ENCODE results near the gene BCKDHB. TPM values are rescaled to one million over a fixed set of nuclear protein-coding genes. Genes with fewer than 3 reads are reported as not detected.
A peak's percentile ranks its signal among the peaks of the same experiment; 100 is the strongest.
"Not testable (repeated sequence)": the region's sequence is repeated elsewhere in the genome, so short reads cannot be mapped to it uniquely, and the experiment has no call there.

The BCKDHB gene
- total RNA-seq, 6 donors from 2014 or later = 12.8 to 26.2 (median 14.5) TPM

DNA sequence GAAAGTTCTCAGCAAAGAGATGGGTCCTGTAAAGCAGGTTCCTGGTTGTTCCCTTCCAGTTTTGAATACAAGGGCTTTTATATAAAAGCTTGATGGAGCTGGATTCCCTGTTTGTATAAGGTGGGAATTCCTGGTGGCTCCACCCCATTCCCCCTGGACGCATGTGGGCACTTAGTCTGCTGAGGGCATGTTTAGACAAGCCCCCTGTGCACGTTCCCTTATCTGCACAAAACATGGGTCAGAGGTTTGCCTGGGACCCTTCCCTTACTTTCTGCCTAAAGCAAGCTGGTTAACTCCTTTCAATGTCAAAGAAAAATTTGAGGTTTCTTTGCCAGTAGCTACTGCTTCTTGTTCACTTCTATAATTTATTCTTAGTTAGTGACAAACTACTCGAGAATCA is 181.1 kb downstream of the BCKDHB start:
- DNase-seq (no peak), ATAC-seq (ENCODE audit: low FRiP score in 2 of 2) (no peak)
- no peak overlapping the region for H3K27ac ChIP-seq
- TF ChIP-seq POLR2A (IDR thresholded peaks at IDR 0.05) (no peak), POLR2AphosphoS5 (IDR thresholded peaks at IDR 0.05) (no peak), EP300 (IDR thresholded peaks at IDR 0.05) (no peak)
- TF ChIP-seq, protein P1, sequence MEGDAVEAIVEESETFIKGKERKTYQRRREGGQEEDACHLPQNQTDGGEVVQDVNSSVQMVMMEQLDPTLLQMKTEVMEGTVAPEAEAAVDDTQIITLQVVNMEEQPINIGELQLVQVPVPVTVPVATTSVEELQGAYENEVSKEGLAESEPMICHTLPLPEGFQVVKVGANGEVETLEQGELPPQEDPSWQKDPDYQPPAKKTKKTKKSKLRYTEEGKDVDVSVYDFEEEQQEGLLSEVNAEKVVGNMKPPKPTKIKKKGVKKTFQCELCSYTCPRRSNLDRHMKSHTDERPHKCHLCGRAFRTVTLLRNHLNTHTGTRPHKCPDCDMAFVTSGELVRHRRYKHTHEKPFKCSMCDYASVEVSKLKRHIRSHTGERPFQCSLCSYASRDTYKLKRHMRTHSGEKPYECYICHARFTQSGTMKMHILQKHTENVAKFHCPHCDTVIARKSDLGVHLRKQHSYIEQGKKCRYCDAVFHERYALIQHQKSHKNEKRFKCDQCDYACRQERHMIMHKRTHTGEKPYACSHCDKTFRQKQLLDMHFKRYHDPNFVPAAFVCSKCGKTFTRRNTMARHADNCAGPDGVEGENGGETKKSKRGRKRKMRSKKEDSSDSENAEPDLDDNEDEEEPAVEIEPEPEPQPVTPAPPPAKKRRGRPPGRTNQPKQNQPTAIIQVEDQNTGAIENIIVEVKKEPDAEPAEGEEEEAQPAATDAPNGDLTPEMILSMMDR (IDR thresholded peaks at IDR 0.05) = no peak
- no peak overlapping the region for H3K4me3 ChIP-seq
- no peaks in the 10 kb centered on the region for H3K4me1 ChIP-seq
- H3K27me3 ChIP-seq = no peaks in the 10 kb centered on the region
- 83 to 92% methylated on average over 3 of the region's 3 CpGs for WGBS, 2 donors
- H3K9me3 ChIP-seq = no peaks in the 10 kb centered on the region
- H3K36me3 ChIP-seq = no peaks in the 10 kb centered on the region

DNA sequence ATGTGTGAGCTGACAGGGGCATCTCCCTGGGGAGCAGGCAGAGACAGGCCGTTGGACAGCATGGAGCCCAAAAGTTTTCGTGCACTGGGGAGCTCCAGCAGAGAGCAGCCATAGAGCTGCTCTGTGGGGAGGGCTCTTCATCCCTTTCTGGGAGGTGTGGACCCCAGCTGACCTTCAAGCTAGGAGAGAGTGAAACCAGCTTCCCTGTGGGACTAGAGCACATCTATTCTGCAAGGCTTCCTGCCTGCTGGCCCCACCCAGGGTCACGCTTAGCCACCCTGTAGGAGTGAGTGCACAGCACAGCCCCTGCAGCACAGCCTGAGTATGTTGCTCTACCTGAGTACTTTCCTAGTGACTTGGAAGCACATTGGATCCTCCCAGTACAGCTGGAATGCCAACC is 183.3 kb downstream of the BCKDHB start:
- ATAC-seq (ENCODE audit: low FRiP score in 2 of 2) (peak in 1 of 2 donors; percentile 61), DNase-seq (no peak)
- TF ChIP-seq POLR2AphosphoS5 (IDR thresholded peaks at IDR 0.05) = no peak
- no peaks in the 10 kb centered on the region for H3K27me3 ChIP-seq
- no peaks in the 10 kb centered on the region for H3K4me1 ChIP-seq
- WGBS, 2 donors = 63% methylated on average over 3 of the region's 3 CpGs; no CpG with 5 or more reads in 1 of the 2 donors
- H3K9me3 ChIP-seq = peaks cover 0 to 21% (median 14%) of the 10 kb centered on the region in 4 donors
- no peaks in the 10 kb centered on the region for H3K36me3 ChIP-seq
- no peak overlapping the region for H3K4me3 ChIP-seq
- no peak overlapping the region for H3K27ac ChIP-seq

DNA sequence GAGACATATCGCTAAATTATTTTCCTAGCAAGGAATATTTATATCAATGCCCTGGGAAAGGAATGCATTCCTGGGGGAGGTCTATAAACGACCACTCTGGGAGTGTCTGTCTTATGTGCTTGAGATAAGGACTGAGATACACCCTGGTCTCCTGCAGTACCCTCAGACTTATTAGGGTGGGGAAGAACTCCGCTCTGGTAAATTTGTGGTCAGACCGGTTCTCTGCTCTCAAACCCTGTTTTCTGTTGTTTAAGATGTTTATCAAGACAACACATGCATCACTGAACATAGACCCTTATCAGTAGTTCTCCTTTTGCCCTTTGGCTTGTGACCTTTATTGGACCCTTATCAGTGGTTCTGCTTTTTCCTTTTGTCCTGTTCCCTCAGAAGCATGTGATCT is 188.1 kb downstream of the BCKDHB start:
- H3K9me3 ChIP-seq = peaks cover 0 to 32% (median 20%) of the 10 kb centered on the region in 4 donors
- WGBS, 2 donors = 93% methylated on average over 4 of the region's 4 CpGs
- H3K27ac ChIP-seq; DNase-seq; H3K27me3 ChIP-seq; H3K4me1 ChIP-seq; ATAC-seq (ENCODE audit: low FRiP score in 2 of 2); H3K36me3 ChIP-seq; H3K4me3 ChIP-seq: not testable (repeated sequence)

DNA sequence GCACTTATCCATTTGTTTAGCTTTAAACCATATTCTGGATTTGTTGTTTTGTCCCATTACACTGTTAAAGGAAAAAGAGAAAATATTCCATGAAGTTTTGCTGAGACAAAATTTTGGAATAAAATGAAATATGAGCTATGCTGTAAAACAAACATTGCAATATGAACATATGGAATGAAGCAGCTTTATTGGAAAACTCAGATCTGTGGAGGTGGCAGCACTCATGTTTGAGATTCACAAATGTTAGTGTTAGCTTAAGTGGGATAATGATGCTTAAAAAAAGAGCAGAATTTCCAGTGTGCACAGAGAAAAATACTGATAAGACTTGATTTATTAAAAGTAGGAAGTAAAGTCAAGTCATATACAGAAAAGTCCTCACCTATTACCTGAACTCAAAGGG is 196.2 kb downstream of the BCKDHB start:
- no peak for ATAC-seq (ENCODE audit: low FRiP score in 2 of 2)
- no peak for DNase-seq
- Histone ChIP-seq H3K36me3 (no peaks in the 10 kb centered on the region), H3K4me3 (no peak overlapping the region), H3K9me3 (no peaks in the 10 kb centered on the region), H3K27ac (no peak overlapping the region), H3K27me3 (no peaks in the 10 kb centered on the region), H3K4me1 (no peaks in the 10 kb centered on the region)
- TF ChIP-seq EP300 (IDR thresholded peaks at IDR 0.05) (no peak), POLR2A (IDR thresholded peaks at IDR 0.05) (no peak), POLR2AphosphoS5 (IDR thresholded peaks at IDR 0.05) (no peak)
- TF ChIP-seq, protein P1 (IDR thresholded peaks at IDR 0.05) = no peak

DNA sequence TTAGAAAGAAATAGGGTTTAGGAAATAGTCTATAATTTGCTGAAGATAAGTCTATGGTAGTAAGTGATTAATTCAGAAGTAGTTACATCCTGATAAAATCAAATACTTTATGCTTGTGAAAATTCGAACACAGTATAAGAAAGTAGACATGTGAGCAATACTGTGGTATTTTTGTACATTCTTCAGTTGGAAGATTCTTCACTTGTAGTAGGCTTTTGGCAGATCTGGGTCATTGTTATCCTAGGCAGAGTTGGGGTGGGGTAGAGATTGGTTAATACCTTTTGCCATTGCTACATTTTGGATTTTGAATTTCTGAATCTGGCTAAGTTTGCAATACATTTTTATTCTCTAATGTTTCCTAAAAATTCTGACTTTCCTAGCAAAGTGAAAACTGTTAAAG is 197.5 kb downstream of the BCKDHB start:
- no peaks in the 10 kb centered on the region for H3K4me1 ChIP-seq
- H3K27me3 ChIP-seq = no peaks in the 10 kb centered on the region
- H3K36me3 ChIP-seq = no peaks in the 10 kb centered on the region
- 72 to 75% methylated on average over 1 of the region's 1 CpG for whole genome bisulfite sequencing, 2 donors
- no peak for ATAC-seq (ENCODE audit: low FRiP score in 2 of 2)
- H3K9me3 ChIP-seq = no peaks in the 10 kb centered on the region
- H3K4me3 ChIP-seq = no peak overlapping the region
- TF ChIP-seq POLR2A (IDR thresholded peaks at IDR 0.05) (no peak), POLR2AphosphoS5 (IDR thresholded peaks at IDR 0.05) (no peak), EP300 (IDR thresholded peaks at IDR 0.05) (no peak)
- TF ChIP-seq, protein P1 (IDR thresholded peaks at IDR 0.05) = no peak
- no peak overlapping the region for H3K27ac ChIP-seq
- DNase-seq = no peak

DNA sequence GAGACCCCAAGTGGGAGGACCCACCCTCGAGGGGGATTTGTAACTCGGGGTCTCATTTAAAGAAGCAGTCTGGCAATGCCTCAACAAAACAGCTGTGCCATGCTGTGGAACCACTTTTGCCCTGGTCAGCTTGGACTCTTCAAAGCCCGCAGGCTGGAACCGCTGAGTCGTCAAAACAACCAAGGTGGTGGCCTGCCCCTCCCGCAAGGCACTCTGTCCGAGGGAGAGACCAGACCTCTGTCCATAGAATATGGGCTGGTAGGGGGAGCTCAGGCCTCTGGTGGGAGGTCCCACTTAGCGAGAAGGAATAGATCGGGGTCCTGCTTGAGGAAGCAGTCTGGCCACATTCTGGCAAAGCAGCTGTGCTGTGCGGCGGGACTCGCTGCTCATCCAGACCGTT is 208.1 kb downstream of the BCKDHB start:
- no peak for TF ChIP-seq EP300 (IDR thresholded peaks at IDR 0.05)
- TF ChIP-seq POLR2AphosphoS5 (IDR thresholded peaks at IDR 0.05) = no peak
- no peak for TF ChIP-seq POLR2A (IDR thresholded peaks at IDR 0.05)
- TF ChIP-seq, protein P1 (IDR thresholded peaks at IDR 0.05) = no peak
- H3K36me3 ChIP-seq = no peaks in the 10 kb centered on the region
- no peak overlapping the region for H3K4me3 ChIP-seq
- ATAC-seq (ENCODE audit: low FRiP score in 2 of 2) = no peak
- no peaks in the 10 kb centered on the region for H3K27me3 ChIP-seq
- no peak overlapping the region for H3K27ac ChIP-seq
- no peaks in the 10 kb centered on the region for H3K9me3 ChIP-seq
- 95 to 97% methylated on average over 7 to 13 of the region's 13 CpGs for WGBS, 2 donors
- DNase-seq = no peak
- H3K4me1 ChIP-seq = no peaks in the 10 kb centered on the region

All from upper lobe of left lung (tissue), 6 donors.